ENCODE results near the gene FLOT1. TPM values are rescaled to one million over a fixed set of nuclear protein-coding genes. Genes with fewer than 3 reads are reported as not detected.

The FLOT1 gene
- total and polyA plus RNA-seq, 7 donors = 141 to 206 (median 174) TPM

DNA sequence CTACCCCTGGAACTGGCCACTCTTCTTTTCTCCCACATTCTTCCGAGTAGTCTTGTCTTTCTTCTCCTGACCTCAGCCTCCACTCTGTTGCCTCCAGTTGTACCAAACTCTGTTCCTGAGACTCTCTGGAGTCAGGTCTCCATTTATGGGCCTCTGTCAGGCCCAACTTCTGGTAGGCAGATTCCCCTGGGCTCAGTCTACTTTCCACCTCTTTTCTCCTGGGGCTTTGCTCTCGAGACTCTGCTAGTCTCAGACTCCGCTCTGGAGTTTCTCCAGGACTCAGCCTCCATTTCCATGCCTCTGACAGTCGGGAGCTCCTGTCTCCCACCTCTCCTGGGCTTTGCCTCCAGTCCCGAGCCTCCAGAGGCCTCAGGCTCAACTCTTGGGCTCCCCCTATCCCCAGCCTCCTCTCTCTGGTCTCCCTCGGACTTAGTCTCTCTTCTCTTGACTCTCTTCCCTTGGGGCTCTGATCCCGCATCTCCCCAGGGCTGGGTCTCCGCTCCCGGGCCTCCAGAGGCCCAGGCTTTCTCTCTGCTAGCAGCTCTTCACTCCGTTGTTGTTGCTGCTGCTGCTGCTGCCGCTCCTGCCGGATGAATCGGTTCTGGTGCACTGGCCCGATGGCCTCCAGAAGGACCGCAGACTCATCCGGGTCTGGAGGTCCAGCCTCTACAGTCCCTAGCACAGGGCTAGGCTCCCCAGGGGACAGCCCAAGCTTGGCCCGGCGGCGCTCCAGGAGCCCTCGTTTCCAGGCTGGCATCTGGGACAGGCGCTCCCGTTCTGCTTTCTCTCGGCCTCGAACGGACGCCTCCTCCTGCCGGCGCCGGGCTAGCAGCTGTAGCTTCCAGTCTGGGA lies 57.1 kb downstream of the FLOT1 start:
- intact Hi-C loops (cut with DNase I) = loop anchor here (1.0 to 2.0 kb wide), 2 partner anchors 35 to 69 kb away; partner anchors contain the start of genes MRPS18B, PPP1R10 and TUBB
- TF ChIP-seq EP300 (IDR thresholded peaks at IDR 0.05) = no peak
- TF ChIP-seq POLR2AphosphoS5 (IDR thresholded peaks at IDR 0.05) = no peak
- TF ChIP-seq, protein P1, sequence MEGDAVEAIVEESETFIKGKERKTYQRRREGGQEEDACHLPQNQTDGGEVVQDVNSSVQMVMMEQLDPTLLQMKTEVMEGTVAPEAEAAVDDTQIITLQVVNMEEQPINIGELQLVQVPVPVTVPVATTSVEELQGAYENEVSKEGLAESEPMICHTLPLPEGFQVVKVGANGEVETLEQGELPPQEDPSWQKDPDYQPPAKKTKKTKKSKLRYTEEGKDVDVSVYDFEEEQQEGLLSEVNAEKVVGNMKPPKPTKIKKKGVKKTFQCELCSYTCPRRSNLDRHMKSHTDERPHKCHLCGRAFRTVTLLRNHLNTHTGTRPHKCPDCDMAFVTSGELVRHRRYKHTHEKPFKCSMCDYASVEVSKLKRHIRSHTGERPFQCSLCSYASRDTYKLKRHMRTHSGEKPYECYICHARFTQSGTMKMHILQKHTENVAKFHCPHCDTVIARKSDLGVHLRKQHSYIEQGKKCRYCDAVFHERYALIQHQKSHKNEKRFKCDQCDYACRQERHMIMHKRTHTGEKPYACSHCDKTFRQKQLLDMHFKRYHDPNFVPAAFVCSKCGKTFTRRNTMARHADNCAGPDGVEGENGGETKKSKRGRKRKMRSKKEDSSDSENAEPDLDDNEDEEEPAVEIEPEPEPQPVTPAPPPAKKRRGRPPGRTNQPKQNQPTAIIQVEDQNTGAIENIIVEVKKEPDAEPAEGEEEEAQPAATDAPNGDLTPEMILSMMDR (IDR thresholded peaks at IDR 0.05) = no peak
- peak overlapping the region; percentile 94 to 99 (median 98) for H3K27ac ChIP-seq
- no peaks in the 10 kb centered on the region for H3K9me3 ChIP-seq
- peak; percentile 73 for DNase-seq
- peaks cover 0 to 87% (median 84%) of the 10 kb centered on the region in 4 donors for H3K4me1 ChIP-seq
- H3K36me3 ChIP-seq = peaks cover 0 to 3% (median 0%) of the 10 kb centered on the region in 4 donors
- WGBS, 2 donors = 34 to 69% methylated on average over 29 of the region's 29 CpGs
- H3K27me3 ChIP-seq = no peaks in the 10 kb centered on the region
- peak overlapping the region; percentile 63 to 87 (median 72) for H3K4me3 ChIP-seq

DNA sequence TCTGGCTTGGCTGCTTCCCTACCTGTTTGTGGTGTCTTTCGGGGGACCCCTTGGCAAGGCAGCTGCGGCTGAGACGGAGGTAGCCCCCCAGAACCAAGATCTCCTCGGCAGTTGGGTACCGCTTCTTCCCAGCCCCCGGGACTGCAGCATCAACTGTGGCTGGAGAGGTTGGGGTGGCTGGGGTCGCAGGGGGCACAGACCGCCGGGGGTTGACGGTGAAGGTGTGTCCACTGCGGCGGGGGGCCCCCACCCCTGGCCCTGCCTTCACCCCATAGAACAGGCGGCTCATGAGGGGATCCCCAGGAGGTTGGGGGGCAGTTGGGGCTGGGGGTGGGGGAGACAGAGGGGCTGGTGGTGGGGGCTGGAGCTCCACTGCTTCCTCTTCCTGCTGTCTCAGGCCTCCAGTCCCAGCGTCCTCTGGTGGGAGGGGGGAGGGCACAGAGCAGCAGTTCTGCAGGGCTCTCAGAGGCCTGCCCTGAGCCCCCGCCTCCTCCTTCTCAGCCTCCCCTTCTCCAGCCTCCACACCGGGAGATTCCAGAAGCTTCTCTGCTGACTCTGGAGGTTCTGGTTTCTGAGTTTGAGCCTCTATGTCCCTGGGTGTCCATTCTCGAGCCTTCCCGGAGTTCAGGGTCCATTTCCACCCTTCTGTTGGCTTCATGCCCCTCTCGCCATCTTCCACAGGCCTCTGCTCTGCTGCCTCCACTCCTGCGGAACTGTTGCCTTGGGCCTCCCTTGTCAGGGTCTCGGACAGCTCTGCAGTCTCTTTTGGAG lies 57.9 kb downstream of the FLOT1 start:
- Histone ChIP-seq H3K9me3 (no peaks in the 10 kb centered on the region), H3K4me3 (peak overlapping the region; percentile 63 to 87 (median 72)), H3K4me1 (peaks cover 0 to 87% (median 84%) of the 10 kb centered on the region in 4 donors), H3K36me3 (peaks cover 0 to 9% (median 0%) of the 10 kb centered on the region in 4 donors), H3K27me3 (no peaks in the 10 kb centered on the region), H3K27ac (peak overlapping the region; percentile 94 to 99 (median 98))
- peak; percentile 85 for DNase-seq
- TF ChIP-seq, protein P1 (IDR thresholded peaks at IDR 0.05) = no peak
- peak in 1 of 4 donors; percentile 14 for TF ChIP-seq POLR2AphosphoS5 (IDR thresholded peaks at IDR 0.05)
- 31 to 67% methylated on average over 21 of the region's 21 CpGs for WGBS, 2 donors
- intact Hi-C loops (cut with DNase I) = loop anchor here (5.0 kb wide), 1 partner anchor 143 kb away; no protein-coding TSS in a partner anchor

- intact Hi-C loops (cut with DNase I) = loop anchor here (2.0 to 5.0 kb wide), 2 partner anchors 99 to 143 kb away; no protein-coding TSS in a partner anchor
- Histone ChIP-seq H3K4me1 (peaks cover 0 to 87% (median 84%) of the 10 kb centered on the region in 4 donors), H3K9me3 (no peaks in the 10 kb centered on the region), H3K27me3 (no peaks in the 10 kb centered on the region), H3K36me3 (peaks cover 0 to 10% (median 0%) of the 10 kb centered on the region in 4 donors), H3K4me3 (peak overlapping the region; percentile 63 to 87 (median 72)), H3K27ac (peak overlapping the region; percentile 94 to 99 (median 98))
- WGBS, 2 donors = 19 to 42% methylated on average over 2 of the region's 2 CpGs
- no peak for DNase-seq
- TF ChIP-seq EP300 (IDR thresholded peaks at IDR 0.05) = no peak
- TF ChIP-seq, protein P1 (IDR thresholded peaks at IDR 0.05) = no peak
- TF ChIP-seq POLR2A (IDR thresholded peaks at IDR 0.05) = no peak
- no peak for TF ChIP-seq POLR2AphosphoS5 (IDR thresholded peaks at IDR 0.05)
These were observed 58.5 kb downstream of the FLOT1 start for GRCh38 chr6:30683980-30684338.

- no peaks in the 10 kb centered on the region for H3K27me3 ChIP-seq
- H3K9me3 ChIP-seq = no peaks in the 10 kb centered on the region
- H3K4me3 ChIP-seq = peak overlapping the region; percentile 63 to 87 (median 72)
- no peak for TF ChIP-seq POLR2AphosphoS5 (IDR thresholded peaks at IDR 0.05)
- TF ChIP-seq EP300 (IDR thresholded peaks at IDR 0.05) = no peak
- TF ChIP-seq POLR2A (IDR thresholded peaks at IDR 0.05) = no peak
- TF ChIP-seq, protein P1 (IDR thresholded peaks at IDR 0.05) = no peak
- H3K4me1 ChIP-seq = peaks cover 0 to 86% (median 81%) of the 10 kb centered on the region in 4 donors
- H3K27ac ChIP-seq = peak overlapping the region; percentile 94 to 99 (median 98)
- WGBS, 2 donors = 23 to 60% methylated on average over 7 of the region's 7 CpGs
- DNase-seq = peak; percentile 72
- intact Hi-C loops (cut with DNase I) = loop anchor here (2.0 to 5.0 kb wide), 2 partner anchors 99 to 144 kb away; no protein-coding TSS in a partner anchor
- H3K36me3 ChIP-seq = peaks cover 0 to 16% (median 5%) of the 10 kb centered on the region in 4 donors
These were observed 59.1 kb downstream of the FLOT1 start for GRCh38 chr6:30683183-30683979.
